GM20000 (cell line): Measurements from ENCODE around the gene HDAC6.
"Not testable (repeated sequence)": the region's sequence is repeated elsewhere in the genome, so short reads cannot be mapped to it uniquely, and the experiment has no call there.

Experiments used
- DNase-seq: peaks from one replicate; pipeline ENCODE4 v3.0.0; 2012; ENCODE audit warnings: low spot score
- CTCF ChIP-seq: IDR thresholded peaks from 2 replicates; pipeline ENCODE4 v1.5.1; 2012; ENCODE audit warnings: mild to moderate bottlenecking, control low read depth; ENCODE audit errors: extremely low read depth, missing control alignments

The HDAC6 gene

GRCh38 chrX:48864210-48864609, 62.3 kb downstream of the HDAC6 start:
- no peak for DNase-seq
- no peak for TF ChIP-seq CTCF

- DNase-seq, result not testable (repeated sequence)
These were observed 70.2 kb downstream of the HDAC6 start for GRCh38 chrX:48872017-48872416.
